Measurements from ENCODE around the gene MCF2L2. TPM values are rescaled to one million over a fixed set of nuclear protein-coding genes. Genes with fewer than 3 reads are reported as not detected.

MCF2L2 gene
- total and polyA plus RNA-seq, 2 of the 13 experiments (the other 11 are each of a cell fraction or from before 2014, with no cell fraction given): not detected

DNA sequence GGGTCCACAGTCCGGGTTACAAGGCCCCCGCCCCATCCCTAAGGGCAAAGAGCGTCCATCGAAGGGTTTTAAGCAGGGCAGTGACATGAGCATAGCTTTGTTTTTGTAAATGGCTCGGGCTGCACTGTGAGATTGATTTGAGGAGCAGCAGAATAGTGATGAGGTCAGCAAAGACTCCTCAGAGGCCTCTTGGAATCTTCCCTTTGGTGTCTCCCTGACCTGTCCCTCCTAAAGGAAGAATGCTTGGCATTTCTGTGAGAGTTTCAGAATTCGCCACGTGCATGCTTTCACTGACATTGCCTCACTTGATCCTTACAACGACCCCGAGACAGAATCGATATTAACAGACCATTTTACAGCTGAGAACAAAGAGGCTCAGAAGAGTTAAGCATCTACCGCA, 286.2 kb downstream of the MCF2L2 start (continued):
- TF ChIP-seq, protein P1, sequence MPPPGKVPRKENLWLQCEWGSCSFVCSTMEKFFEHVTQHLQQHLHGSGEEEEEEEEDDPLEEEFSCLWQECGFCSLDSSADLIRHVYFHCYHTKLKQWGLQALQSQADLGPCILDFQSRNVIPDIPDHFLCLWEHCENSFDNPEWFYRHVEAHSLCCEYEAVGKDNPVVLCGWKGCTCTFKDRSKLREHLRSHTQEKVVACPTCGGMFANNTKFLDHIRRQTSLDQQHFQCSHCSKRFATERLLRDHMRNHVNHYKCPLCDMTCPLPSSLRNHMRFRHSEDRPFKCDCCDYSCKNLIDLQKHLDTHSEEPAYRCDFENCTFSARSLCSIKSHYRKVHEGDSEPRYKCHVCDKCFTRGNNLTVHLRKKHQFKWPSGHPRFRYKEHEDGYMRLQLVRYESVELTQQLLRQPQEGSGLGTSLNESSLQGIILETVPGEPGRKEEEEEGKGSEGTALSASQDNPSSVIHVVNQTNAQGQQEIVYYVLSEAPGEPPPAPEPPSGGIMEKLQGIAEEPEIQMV (CRISPR knock-in tag; IDR thresholded peaks at IDR 0.05; ENCODE audit: low read depth): no peak
- TF ChIP-seq ZNF12 (CRISPR knock-in tag; IDR thresholded peaks at IDR 0.05) (no peak), NCOR1 (IDR thresholded peaks at IDR 0.05; ENCODE audit: borderline replicate concordance, low read length) (no peak), ZNF292 (CRISPR knock-in tag; IDR thresholded peaks at IDR 0.05; ENCODE audit: borderline replicate concordance, low read depth) (no peak), ZEB1 (IDR thresholded peaks at IDR 0.05; ENCODE audit: insufficient replicate concordance, low read depth) (no peak), ZNF460 (CRISPR knock-in tag; IDR thresholded peaks at IDR 0.05; ENCODE audit: borderline replicate concordance) (no peak), ZFP90 (CRISPR knock-in tag; IDR thresholded peaks at IDR 0.05; ENCODE audit: borderline replicate concordance) (no peak)

- no peaks in the 10 kb centered on the region for H3K36me3 ChIP-seq (replicated peaks in 1 of 2; ENCODE audit: control insufficient read depth in 1 of 2, insufficient read depth in 2 of 2, low read length in 2 of 2)
- H3K79me2 ChIP-seq (ENCODE audit: insufficient read depth, low read length): no peaks in the 10 kb centered on the region
- DNase-seq (ENCODE audit: low spot score) (no peak), ATAC-seq (no peak), FAIRE-seq (no peak)
- in situ Hi-C loops (cut with HindIII; ENCODE audit: extremely low pct_ligation_motif_present, low pct_unique_long_range_greater_than_20kb): no loop called here
- H3K4me1 ChIP-seq (ENCODE audit: insufficient read depth, low read length): no peaks in the 10 kb centered on the region
- H3K9me3 ChIP-seq (ENCODE audit: low read length): peaks cover under 1% of the 10 kb centered on the region; the same call in 1 of the 2 replicates
- ChIA-PET CTCF (ENCODE audit: low intra/inter-chr PET ratio, low total read pairs) (no interaction called here), POLR2A (no interaction called here)
- WGBS (ENCODE audit: low lambda C conversion rate): 32% methylated on average over 2 of the region's 2 CpGs
- no peak overlapping the region for H3K9ac ChIP-seq (ENCODE audit: insufficient read depth, low read depth, low read length)
- no peak overlapping the region for H3K27ac ChIP-seq (ENCODE audit: extremely low read length, insufficient read depth, low read length)
- no peak overlapping the region for H3K4me3 ChIP-seq (replicated peaks in 1 of 3; ENCODE audit: insufficient read depth in 1 of 3, low read depth in 2 of 3, low read length in 3 of 3)
- no peak overlapping the region for H2AFZ ChIP-seq (ENCODE audit: low read length)
- intact Hi-C loops (cut with micrococcal nuclease; ENCODE audit: unreplicated experiment): no loop called here
- peaks cover 0 to 20% of the 10 kb centered on the region in 2 experiments; a peak in 1 of 5 replicates for H3K27me3 ChIP-seq (ENCODE audit: control insufficient read depth in 1 of 2, insufficient read depth in 2 of 2, low read length in 2 of 2)
- H3K4me2 ChIP-seq (ENCODE audit: low read depth, low read length): no peak overlapping the region
- no peaks in the 10 kb centered on the region for H4K20me1 ChIP-seq (ENCODE audit: insufficient read depth, low read length)
- BruUV-seq (replicated peaks): no TSS peak
- no peak for TF ChIP-seq NFIC (IDR thresholded peaks at IDR 0.05; ENCODE audit: low read length)
- no peak for TF ChIP-seq ZNF431 (CRISPR knock-in tag; IDR thresholded peaks at IDR 0.05; ENCODE audit: borderline replicate concordance, low read depth)
- TF ChIP-seq ZNF18 (CRISPR knock-in tag; IDR thresholded peaks at IDR 0.05; ENCODE audit: insufficient replicate concordance): no peak
- no peak for TF ChIP-seq SMARCC2 (IDR thresholded peaks at IDR 0.05)
- no peak for TF ChIP-seq ZNF672 (CRISPR knock-in tag; IDR thresholded peaks at IDR 0.05)
- TF ChIP-seq ZNF569 (CRISPR knock-in tag; IDR thresholded peaks at IDR 0.05; ENCODE audit: borderline replicate concordance): no peak
- TF ChIP-seq RXRB (CRISPR knock-in tag; IDR thresholded peaks at IDR 0.05; ENCODE audit: borderline replicate concordance): no peak
- no peak for TF ChIP-seq RELA (CRISPR knock-in tag; IDR thresholded peaks at IDR 0.05)
- TF ChIP-seq ZKSCAN5 (CRISPR knock-in tag; IDR thresholded peaks at IDR 0.05): no peak
- no peak for TF ChIP-seq NCOR1 (IDR thresholded peaks at IDR 0.05; ENCODE audit: borderline replicate concordance, low read length)
- no peak for TF ChIP-seq ZNF790 (CRISPR knock-in tag; IDR thresholded peaks at IDR 0.05; ENCODE audit: borderline replicate concordance)
- TF ChIP-seq HNRNPH1 (optimal IDR thresholded peaks at IDR 0.05; ENCODE audit: low read depth, low read length): no peak
- TF ChIP-seq POLR2AphosphoS2 (IDR thresholded peaks at IDR 0.05; ENCODE audit: low read depth, low read length): no peak
- no peak for TF ChIP-seq EZH2 (conservative IDR thresholded peaks at IDR 0.05; ENCODE audit: low read depth, low read length)
- no peak for TF ChIP-seq ZNF747 (CRISPR knock-in tag; IDR thresholded peaks at IDR 0.05; ENCODE audit: borderline replicate concordance)
- TF ChIP-seq SNAPC2 (CRISPR knock-in tag; IDR thresholded peaks at IDR 0.05): no peak
Measured at GRCh38 chr3:183134844-183135243, 293.6 kb downstream of the MCF2L2 start.

Measured in HepG2 (cell line).